Suppressor macrophage (primary cell): ENCODE results near the gene ADCY9.
"Not testable (repeated sequence)": the region's sequence is repeated elsewhere in the genome, so short reads cannot be mapped to it uniquely, and the experiment has no call there.

ENCODE experiments used
- DNase-seq, 4 experiments: peaks; one replicate each; pipeline ENCODE4 v3.0.0-alpha.2; 2020 to 2022

The ADCY9 gene

DNA sequence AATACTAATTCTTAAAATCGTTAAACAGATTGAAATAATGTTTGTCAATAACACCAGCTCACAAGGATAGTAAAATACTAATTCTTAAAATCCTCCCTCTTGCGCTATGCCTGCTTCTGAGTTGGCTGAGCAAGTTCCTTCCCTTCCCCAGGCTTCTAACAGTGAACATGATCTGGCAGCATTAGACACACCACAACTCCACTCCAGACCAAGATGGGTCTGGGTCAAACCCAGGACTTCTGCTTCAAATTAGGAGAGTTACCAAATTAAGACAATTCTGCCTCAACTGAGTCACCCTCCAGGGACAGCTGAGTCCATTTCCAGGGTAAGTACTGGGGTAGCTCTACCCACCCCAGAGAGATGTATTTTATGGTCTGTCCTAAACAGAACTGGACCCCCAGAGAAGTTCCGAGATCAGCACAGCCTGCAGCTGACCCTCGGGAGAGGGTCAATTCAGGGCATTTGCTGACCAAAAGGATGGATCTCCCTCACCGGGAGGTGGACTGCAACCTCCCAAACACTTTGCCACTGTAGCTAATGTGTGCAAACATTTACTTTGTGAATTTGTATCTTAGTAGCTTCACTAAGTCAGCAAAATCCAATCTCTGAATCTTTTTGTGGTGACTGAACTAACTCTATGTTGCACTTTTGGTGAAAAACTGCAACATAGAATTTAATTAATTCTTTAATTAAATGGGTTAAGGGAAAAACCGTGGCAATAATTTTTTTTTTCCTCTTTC is 48.8 kb downstream of the ADCY9 start:
- no peak for DNase-seq

GRCh38 chr16:4064950-4065352 is 51.3 kb downstream of the ADCY9 start:
- DNase-seq = no peak

- DNase-seq = no peak
Measured at GRCh38 chr16:4062212-4062802, 53.9 kb downstream of the ADCY9 start.

- no peak for DNase-seq
Measured at GRCh38 chr16:4060823-4061222, 55.4 kb downstream of the ADCY9 start.

DNA sequence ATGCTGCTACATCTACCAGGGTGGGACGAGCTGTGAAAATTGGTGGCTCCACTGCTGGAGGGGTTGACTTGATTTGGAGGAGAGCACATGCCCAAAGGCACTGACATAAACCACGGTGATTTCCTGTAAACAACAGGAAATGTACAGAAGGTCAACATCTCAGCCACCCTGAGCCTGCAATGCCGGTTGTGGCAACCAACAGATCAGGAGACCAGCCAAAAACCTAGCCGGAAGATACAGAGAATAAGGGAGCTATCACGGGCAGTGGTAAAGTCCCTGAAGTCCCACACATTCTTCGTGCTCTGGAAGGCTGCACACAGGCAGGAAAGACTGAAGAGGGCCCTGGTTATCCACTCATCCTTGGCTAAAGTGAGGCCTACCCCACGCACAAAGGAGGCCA is 56.2 kb downstream of the ADCY9 start:
- no peak for DNase-seq

GRCh38 chr16:4058386-4058785 is 57.9 kb downstream of the ADCY9 start:
- DNase-seq = no peak

DNA sequence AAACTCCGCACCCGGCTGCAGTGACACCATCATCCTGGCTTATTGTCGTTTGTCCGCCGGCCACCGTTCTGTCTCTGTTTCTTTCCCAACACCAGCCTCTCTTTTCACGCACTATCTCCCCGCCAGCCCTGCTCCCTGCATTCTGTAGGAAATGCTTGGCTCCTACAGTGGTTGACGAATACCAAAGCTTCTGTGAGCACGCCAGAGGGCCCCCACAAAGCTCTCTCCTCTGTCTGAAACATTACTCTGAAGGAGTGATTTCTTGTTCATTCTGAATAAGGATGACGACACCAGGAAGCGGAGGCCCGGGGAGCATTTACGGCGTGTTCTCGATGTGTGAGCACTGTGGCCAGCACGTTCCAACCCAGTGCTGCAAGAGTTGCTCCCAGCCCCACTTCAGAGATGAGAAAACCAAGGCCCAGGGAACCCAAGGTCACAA is 58.8 kb downstream of the ADCY9 start:
- no peak for DNase-seq

GRCh38 chr16:4056161-4057105 is 59.8 kb downstream of the ADCY9 start:
- no peak for DNase-seq

GRCh38 chr16:4055748-4056147 is 60.5 kb downstream of the ADCY9 start:
- peak in 1 of 4 experiments; percentile 17 for DNase-seq

DNA sequence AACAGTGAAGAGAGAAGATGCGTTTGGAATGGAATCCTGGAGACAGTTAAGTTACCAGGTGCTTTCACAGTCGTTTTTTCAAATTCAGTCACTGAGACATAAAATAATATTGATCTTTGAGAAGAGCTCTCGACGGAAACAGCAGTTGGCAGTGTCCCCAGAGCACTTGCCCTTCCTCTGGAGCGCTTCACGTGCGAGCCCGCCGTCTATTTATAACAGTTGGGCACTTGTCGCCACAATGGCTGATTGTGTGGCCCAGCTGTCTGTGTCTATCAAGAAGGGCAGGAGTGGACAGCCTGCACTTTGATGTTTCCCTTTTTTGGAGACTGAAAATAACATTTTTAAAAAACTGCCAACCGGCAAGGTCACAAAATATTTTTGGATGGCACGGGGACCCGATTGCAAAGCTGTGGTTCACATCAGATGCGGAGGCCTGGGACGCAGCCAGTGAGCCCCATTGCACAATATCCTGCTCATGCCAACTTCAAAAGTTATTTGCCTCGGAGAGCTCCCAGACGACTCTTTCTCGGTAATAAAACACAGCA is 62.9 kb downstream of the ADCY9 start:
- DNase-seq = peak; percentile 75 to 85 (median 82)

DNA sequence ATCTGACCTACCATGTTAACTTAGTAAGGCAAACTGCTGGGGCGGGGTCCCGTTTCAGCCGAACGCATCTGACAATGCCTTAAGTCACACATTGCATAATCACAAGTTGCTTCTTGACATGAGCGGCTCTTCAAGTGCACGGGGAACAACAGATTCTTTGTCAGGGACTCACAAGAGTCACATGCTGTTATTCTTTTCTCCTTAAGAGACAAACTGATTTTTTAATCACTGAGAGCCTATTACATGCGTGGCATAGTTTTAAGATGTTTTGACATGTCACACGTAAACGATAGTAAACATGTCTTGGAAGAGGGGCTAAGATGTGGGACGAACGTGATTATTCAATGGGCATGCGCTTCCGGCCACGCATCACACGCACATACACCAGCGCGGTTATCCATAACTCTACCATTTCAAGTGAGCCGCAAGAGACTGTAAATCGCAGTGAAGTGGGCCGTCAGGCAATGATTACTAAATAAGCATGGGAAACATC is 63.4 kb downstream of the ADCY9 start:
- peak; percentile 62 to 80 (median 77) for DNase-seq

GRCh38 chr16:4052096-4052495 is 64.1 kb downstream of the ADCY9 start:
- no peak for DNase-seq

DNA sequence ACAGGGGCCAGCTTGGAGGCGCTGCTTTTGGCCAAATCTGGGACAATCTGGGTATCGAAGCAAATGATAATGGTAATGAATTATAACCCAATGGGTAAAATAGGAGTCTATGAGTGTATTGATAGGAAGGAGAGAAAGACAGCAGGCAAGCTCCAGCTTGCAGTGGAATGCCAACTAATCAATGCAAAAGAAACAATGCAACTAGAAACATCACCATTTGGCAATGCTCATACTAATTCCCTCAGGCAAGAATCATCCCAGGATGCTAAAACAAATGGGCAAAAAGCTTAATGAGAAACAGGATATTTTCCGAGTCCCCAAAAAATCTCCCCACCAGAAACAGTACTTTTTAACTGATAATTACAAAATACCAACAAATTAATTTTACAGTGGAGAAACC is 64.7 kb downstream of the ADCY9 start:
- DNase-seq = no peak

DNA sequence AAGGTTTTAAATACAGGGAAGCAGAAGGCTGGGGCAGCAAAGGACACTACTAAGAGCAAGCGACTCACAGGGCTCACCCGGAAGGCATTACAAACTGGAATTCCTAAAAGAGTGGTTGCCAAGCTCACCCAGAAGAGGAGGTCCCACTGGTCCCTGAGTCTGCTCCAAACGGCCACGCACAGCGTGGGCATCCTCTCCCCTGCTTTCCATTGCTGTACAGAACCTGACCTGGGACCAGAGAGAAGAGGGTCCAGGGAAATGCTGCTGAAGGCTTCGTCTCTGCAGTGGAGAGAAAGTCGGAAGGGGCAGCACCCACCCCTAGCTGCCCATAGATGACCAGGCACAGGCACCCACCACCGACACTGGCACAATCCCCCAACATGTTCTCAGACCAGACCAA is 67.2 kb downstream of the ADCY9 start:
- DNase-seq = no peak

DNA sequence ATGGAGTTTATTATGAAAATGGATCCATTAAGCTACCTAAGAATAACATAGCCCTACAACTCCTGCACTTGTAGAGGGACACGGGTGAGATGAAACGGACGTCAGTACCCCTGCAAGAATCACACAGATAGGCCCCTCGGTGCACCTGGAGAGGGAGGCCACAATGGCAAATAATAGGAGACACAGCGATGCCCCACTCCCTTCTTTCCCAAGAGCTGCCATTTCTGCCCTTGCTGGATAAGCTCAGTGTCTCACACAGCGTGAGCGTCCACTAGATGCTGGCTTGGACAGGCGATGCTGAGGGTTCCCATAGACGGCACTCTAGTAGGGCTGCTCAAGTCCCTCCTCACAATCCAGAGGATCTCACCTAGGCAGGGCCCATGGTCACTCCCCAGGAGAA is 67.8 kb downstream of the ADCY9 start:
- DNase-seq = no peak

DNA sequence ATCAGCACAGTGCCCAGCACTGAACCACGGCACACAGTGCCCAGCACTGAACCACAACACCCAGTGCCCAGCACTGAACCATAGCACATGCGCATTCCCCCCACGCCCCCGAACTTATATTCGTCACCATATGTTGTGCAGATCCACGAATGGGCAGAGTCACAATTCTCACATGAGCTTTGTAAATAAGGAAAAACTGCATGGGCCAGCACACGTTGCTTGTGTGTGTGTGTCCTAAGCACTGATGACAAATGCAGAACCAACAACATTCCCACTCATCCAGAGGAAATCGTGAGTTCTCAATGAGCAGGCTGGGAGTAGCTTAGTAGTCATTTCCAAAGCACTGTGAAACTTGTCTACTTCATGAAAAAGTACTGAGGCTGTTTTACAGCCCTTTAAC is 70.0 kb downstream of the ADCY9 start:
- peak; percentile 29 to 48 (median 34) for DNase-seq

- not testable (repeated sequence) for DNase-seq
Measured at GRCh38 chr16:4045561-4045960, 70.7 kb downstream of the ADCY9 start.

GRCh38 chr16:4042581-4042980 is 73.7 kb downstream of the ADCY9 start:
- no peak for DNase-seq

- no peak for DNase-seq
Measured at GRCh38 chr16:4038448-4038847, 77.8 kb downstream of the ADCY9 start.

- not testable (repeated sequence) for DNase-seq
Measured at GRCh38 chr16:4036952-4037351, 79.3 kb downstream of the ADCY9 start.

DNA sequence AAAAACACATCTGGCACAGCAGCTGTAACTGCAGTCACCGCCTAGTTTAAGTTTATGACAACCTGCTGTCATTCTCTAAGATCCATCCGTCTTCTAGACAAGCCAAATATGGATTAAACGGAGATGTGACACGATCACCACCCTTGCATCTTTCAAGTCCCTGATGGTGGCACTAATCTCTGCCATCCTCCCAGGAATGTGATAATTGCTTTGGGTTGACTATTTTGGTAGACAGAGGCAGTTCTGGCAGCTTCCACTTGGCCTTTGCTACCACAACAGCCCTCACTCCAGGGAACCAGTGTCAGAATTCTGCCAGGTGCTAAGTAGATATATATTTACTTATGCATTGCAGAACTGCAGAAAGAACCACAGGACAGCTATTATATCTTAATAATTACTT is 81.3 kb downstream of the ADCY9 start:
- no peak for DNase-seq

- DNase-seq = no peak
Measured at GRCh38 chr16:4033951-4034350, 82.3 kb downstream of the ADCY9 start.

- DNase-seq = peak; percentile 77 to 90 (median 86)
Measured at GRCh38 chr16:4032768-4033167, 83.5 kb downstream of the ADCY9 start.
